Stimulated activated CD8-positive, alpha-beta memory T cell treated with anti-CD3 and anti-CD28 coated beads, Interleukin-7, amount 100 ng/mL, for 1 hour (primary cell): ENCODE data around the gene FAM131C.

Experiments used
- DNase-seq, 2 donors: peaks; one replicate each; pipeline ENCODE4 v3.0.0-alpha.2; 2020; ENCODE audit warnings: low read depth in 2 of 2

Gene FAM131C

GRCh38 chr1:16015960-16016901 is 57.2 kb downstream of the FAM131C start:
- DNase-seq = no peak

GRCh38 chr1:16015491-16015890 is 58.0 kb downstream of the FAM131C start:
- no peak for DNase-seq

GRCh38 chr1:16014509-16015482 is 58.7 kb downstream of the FAM131C start:
- DNase-seq = no peak

- DNase-seq = no peak
These were observed 59.6 kb downstream of the FAM131C start for GRCh38 chr1:16013908-16014258.

GRCh38 chr1:16013220-16013907 is 60.1 kb downstream of the FAM131C start:
- DNase-seq = peak; percentile 20 to 35

GRCh38 chr1:16012590-16013219 is 60.7 kb downstream of the FAM131C start:
- no peak for DNase-seq

- no peak for DNase-seq
These were observed 61.4 kb downstream of the FAM131C start for GRCh38 chr1:16011936-16012589.

- DNase-seq = no peak
These were observed 62.6 kb downstream of the FAM131C start for GRCh38 chr1:16010837-16011236.

GRCh38 chr1:16009678-16010077 is 63.8 kb downstream of the FAM131C start:
- DNase-seq = no peak

DNA sequence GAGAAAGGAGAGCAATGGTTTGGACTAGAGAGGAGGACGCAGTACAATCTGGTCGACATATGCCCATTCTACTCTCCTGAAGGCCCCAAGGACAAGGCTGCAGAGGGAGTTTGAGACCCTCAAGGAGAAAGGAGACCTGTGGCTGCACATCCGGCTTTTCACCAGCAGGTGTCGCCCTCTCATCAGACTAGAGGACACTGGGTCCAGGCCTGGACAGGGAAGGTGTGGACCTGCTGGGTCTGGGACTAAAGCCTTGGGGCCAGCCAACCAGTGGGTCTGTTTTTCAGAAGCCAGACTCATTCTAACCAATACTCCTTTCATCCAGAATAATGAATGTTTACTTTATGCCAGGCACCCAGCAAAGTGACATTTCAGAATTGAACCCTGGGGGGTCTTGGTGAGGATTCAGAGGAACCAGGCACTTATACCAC is 64.4 kb downstream of the FAM131C start:
- peak; percentile 52 to 68 for DNase-seq
